AG09309 (cell line): ENCODE results near the gene CUTC.

ENCODE experiments used
- DNase-seq: peaks from one replicate; pipeline ENCODE4 v3.0.0-alpha.2; 2010; ENCODE audit warnings: low read depth
- H3K4me3 ChIP-seq: 2 replicates; pipeline ENCODE4 v1.5.1; 2011; ENCODE audit warnings: mild to moderate bottlenecking, low read depth, low read length, moderate library complexity; ENCODE audit not compliant: control insufficient read depth
- CTCF ChIP-seq: IDR thresholded peaks from 2 replicates; pipeline ENCODE4 v1.5.1; 2011; ENCODE audit warnings: mild to moderate bottlenecking, low read depth, low read length, inconsistent platforms; ENCODE audit not compliant: insufficient read depth, control insufficient read depth; ENCODE audit errors: missing control alignments

CUTC gene

GRCh38 chr10:99787311-99787710, 55.3 kb downstream of the CUTC start:
- no peak for DNase-seq
- H3K4me3 ChIP-seq: no peak overlapping the region
- TF ChIP-seq CTCF: no peak

GRCh38 chr10:99787782-99788445, 55.9 kb downstream of the CUTC start:
- DNase-seq: no peak
- no peak for TF ChIP-seq CTCF
- H3K4me3 ChIP-seq: no peak overlapping the region

- DNase-seq: peak; percentile 98
- no peak for TF ChIP-seq CTCF
- H3K4me3 ChIP-seq: no peak overlapping the region
Measured at GRCh38 chr10:99788598-99789256, 56.7 kb downstream of the CUTC start.

- no peak overlapping the region for H3K4me3 ChIP-seq
- no peak for TF ChIP-seq CTCF
- no peak for DNase-seq
Measured at GRCh38 chr10:99791831-99792230, 59.8 kb downstream of the CUTC start.

GRCh38 chr10:99793819-99794218, 61.8 kb downstream of the CUTC start:
- no peak overlapping the region for H3K4me3 ChIP-seq
- no peak for TF ChIP-seq CTCF
- DNase-seq: no peak

- H3K4me3 ChIP-seq: no peak overlapping the region
- no peak for DNase-seq
- no peak for TF ChIP-seq CTCF
Measured at GRCh38 chr10:99796928-99797327, 64.9 kb downstream of the CUTC start.
